GM21786 (cell line): Measurements from ENCODE around the gene SMARCB1.

ENCODE experiments used
- ATAC-seq: cut with Tn5 transposase; IDR thresholded peaks from one replicate; pipeline ENCODE4 v1.9.1; 2021; ENCODE audit not compliant: unreplicated experiment

SMARCB1 gene

DNA sequence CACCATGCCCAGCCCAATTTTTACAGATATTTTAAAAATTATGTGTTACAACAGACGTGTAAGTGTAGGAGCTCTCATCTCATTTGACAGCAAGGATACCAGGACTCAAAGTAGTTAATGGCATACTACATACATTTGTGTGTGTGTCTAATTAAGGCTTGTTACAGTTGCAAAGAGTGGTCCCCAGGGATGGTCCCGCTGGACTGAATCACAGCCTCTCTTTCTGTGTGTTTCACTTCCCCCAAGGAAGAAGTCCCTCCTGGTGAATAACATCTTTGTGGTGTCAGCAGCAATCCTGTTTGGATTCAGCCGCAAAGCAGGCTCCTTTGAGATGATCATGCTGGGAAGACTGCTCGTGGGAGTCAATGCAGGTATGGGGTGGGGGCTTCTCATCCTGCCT is 88.1 kb downstream of the SMARCB1 start:
- ATAC-seq: no peak

GRCh38 chr22:23875801-23876200 is 89.0 kb downstream of the SMARCB1 start:
- ATAC-seq: no peak

GRCh38 chr22:23877566-23877965 is 90.8 kb downstream of the SMARCB1 start:
- ATAC-seq: no peak

GRCh38 chr22:23878219-23878618 is 91.5 kb downstream of the SMARCB1 start:
- ATAC-seq: no peak

- ATAC-seq: no peak
These were observed 95.6 kb downstream of the SMARCB1 start for GRCh38 chr22:23882370-23882769.

DNA sequence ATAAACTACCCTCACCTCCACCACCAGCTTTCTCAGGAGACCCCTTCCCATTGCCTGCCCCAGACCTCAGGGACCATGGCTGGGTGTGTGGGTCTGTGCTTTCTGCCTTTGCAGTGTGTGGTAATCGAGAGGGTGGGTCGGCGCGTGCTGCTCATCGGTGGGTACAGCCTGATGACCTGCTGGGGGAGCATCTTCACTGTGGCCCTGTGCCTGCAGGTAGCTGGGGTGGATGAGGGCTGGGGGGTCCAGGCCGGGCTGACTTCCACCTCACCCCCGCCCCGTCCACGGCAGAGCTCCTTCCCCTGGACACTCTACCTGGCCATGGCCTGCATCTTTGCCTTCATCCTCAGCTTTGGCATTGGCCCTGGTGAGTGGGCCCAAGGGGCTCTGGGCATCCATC is 96.9 kb downstream of the SMARCB1 start:
- no peak for ATAC-seq

DNA sequence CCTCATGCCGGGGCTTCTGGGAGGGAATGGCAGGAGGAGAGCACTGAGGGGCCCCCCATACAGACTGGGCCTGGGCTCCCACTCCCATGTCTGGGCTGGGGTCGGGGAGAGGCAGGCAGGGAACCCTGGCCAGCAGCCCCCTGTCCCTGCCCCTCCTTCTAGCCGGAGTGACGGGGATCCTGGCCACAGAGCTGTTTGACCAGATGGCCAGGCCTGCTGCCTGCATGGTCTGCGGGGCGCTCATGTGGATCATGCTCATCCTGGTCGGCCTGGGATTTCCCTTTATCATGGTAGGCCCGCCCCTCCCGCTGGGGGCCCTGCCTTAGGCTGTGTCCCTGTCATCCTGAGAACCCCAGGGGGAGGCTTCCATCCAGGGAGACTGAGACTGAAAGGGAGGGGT is 97.4 kb downstream of the SMARCB1 start:
- no peak for ATAC-seq
